ENCODE data around the gene INSYN1.

DNA sequence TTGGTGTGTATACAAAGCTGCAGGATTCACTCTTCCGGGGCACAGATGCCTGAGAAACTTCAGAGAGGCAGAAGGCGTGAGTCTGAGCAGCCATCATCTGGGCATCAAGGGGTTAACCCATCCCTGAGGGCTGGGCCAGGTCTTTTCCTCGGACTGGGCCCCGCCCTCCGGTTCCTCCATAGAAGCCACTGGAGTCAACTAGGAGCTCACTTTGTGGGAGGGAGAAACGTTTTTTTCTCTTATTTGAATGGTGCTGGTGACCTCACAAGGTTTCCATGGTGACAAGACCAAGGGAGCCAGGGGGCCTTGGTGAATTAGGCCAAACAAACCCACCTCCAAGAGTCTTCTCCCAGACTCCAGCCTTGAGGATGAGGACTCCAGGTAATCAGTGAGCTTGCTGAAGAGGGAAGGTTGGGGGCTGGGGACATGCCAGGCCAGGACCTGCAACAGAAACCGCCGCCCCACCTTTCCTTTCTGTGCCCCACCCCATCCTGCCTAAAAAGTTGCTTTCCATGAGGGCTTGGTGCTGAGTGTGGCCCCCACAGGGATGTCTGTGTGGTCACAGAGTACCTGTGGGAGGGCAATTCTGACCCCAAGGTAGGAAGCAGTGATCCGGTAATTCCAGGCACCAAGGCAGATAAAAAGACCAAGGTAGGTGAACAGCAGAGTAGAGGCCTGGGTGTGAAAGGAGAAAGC is 14.8 kb upstream of the INSYN1 start:
- no peak for TF ChIP-seq POLR2AphosphoS5 (IDR thresholded peaks at IDR 0.05; ENCODE audit: low read depth, low read length)
- no peak for TF ChIP-seq POLR2A (IDR thresholded peaks at IDR 0.05; ENCODE audit: low read depth, low read length)
- TF ChIP-seq TAF1 (IDR thresholded peaks at IDR 0.05; ENCODE audit: borderline replicate concordance, low read depth, low read length), result no peak
